Activated CD4-positive, CD25-positive, alpha-beta regulatory T cell treated with anti-CD3 and anti-CD28 coated beads, Interleukin-2, amount 50 U/mL, for 16 hours (primary cell): ENCODE measurements around the gene CHRNA9.

ENCODE experiments used
- DNase-seq: peaks from one replicate; pipeline ENCODE4 v3.0.0-alpha.2; 2020; ENCODE audit warnings: low read depth, low spot score

The CHRNA9 gene

GRCh38 chr4:40340030-40340429 is 4.9 kb downstream of the CHRNA9 start:
- DNase-seq, result no peak

GRCh38 chr4:40347472-40347871 is 12.3 kb downstream of the CHRNA9 start:
- no peak for DNase-seq

- no peak for DNase-seq
These were observed 12.9 kb downstream of the CHRNA9 start for GRCh38 chr4:40348000-40348399.

- DNase-seq, result no peak
These were observed 14.5 kb downstream of the CHRNA9 start for GRCh38 chr4:40349561-40350198.

- no peak for DNase-seq
These were observed 15.6 kb downstream of the CHRNA9 start for GRCh38 chr4:40350627-40351227.

- no peak for DNase-seq
These were observed 19.0 kb downstream of the CHRNA9 start for GRCh38 chr4:40354158-40354557.

GRCh38 chr4:40355131-40355530 is 20.0 kb downstream of the CHRNA9 start:
- no peak for DNase-seq

GRCh38 chr4:40357738-40358137 is 22.6 kb downstream of the CHRNA9 start:
- DNase-seq, result no peak

GRCh38 chr4:40361338-40361737 is 26.2 kb downstream of the CHRNA9 start:
- no peak for DNase-seq

GRCh38 chr4:40363382-40363920 is 28.3 kb downstream of the CHRNA9 start:
- no peak for DNase-seq

GRCh38 chr4:40363945-40364344 is 28.8 kb downstream of the CHRNA9 start:
- DNase-seq, result no peak

- no peak for DNase-seq
These were observed 30.6 kb downstream of the CHRNA9 start for GRCh38 chr4:40365766-40366165.

GRCh38 chr4:40367451-40367850 is 32.3 kb downstream of the CHRNA9 start:
- no peak for DNase-seq

- no peak for DNase-seq
These were observed 34.5 kb downstream of the CHRNA9 start for GRCh38 chr4:40369437-40370274.

GRCh38 chr4:40372651-40373050 is 37.5 kb downstream of the CHRNA9 start:
- no peak for DNase-seq

- DNase-seq, result no peak
These were observed 38.5 kb downstream of the CHRNA9 start for GRCh38 chr4:40373636-40374035.

- DNase-seq, result no peak
These were observed 40.0 kb downstream of the CHRNA9 start for GRCh38 chr4:40375095-40375494.

- no peak for DNase-seq
These were observed 40.5 kb downstream of the CHRNA9 start for GRCh38 chr4:40375620-40376019.

GRCh38 chr4:40377512-40378365 is 42.6 kb downstream of the CHRNA9 start:
- no peak for DNase-seq

- no peak for DNase-seq
These were observed 43.5 kb downstream of the CHRNA9 start for GRCh38 chr4:40378619-40379018.

GRCh38 chr4:40379248-40379647 is 44.1 kb downstream of the CHRNA9 start:
- no peak for DNase-seq

- no peak for DNase-seq
These were observed 45.5 kb downstream of the CHRNA9 start for GRCh38 chr4:40380647-40381046.
